HepG2 (cell line): Measurements from ENCODE around the gene CYP2A7. TPM values are rescaled to one million over a fixed set of nuclear protein-coding genes. Genes with fewer than 3 reads are reported as not detected.

Experiments
- KDM5A ChIP-seq: fragments of 200-600 bp; sonication (generic); IDR thresholded peaks from 2 replicates; pipeline ENCODE4 v1.7.0; 2018; ENCODE audit warnings: antibody characterized with exemption, mild to moderate bottlenecking, low read length, borderline replicate concordance
- NFKBIZ ChIP-seq: IDR thresholded peaks from 2 replicates; pipeline ENCODE4 v1.6.1; 2018; ENCODE audit warnings: missing genetic modification reagents, missing compliant biosample characterization
- PRMT3 ChIP-seq: sonication (generic); formaldehyde crosslinking; IDR thresholded peaks from 2 replicates; pipeline ENCODE4 v1.8.1; 2022; ENCODE audit warnings: low read depth, mild to moderate bottlenecking, moderate library complexity, missing genetic modification reagents, borderline replicate concordance
- ZBTB1 ChIP-seq: sonication (generic); formaldehyde crosslinking; IDR thresholded peaks from 2 replicates; pipeline ENCODE4 v1.4.0; 2020; ENCODE audit warnings: missing genetic modification reagents, borderline replicate concordance
- ZBTB42 ChIP-seq: sonication (generic); formaldehyde crosslinking; IDR thresholded peaks from 2 replicates; pipeline ENCODE4 v1.5.0; 2020; ENCODE audit warnings: mild to moderate bottlenecking, missing genetic modification reagents
- ZFX ChIP-seq: sonication (generic); formaldehyde crosslinking; IDR thresholded peaks from 2 replicates; pipeline ENCODE4 v1.4.0; 2020; ENCODE audit warnings: mild to moderate bottlenecking, low read depth, missing genetic modification reagents, moderate library complexity
- ZNF317 ChIP-seq: sonication (generic); formaldehyde crosslinking; IDR thresholded peaks from 2 replicates; pipeline ENCODE4 v1.5.0; 2020; ENCODE audit warnings: mild to moderate bottlenecking, missing genetic modification reagents
- ZNF335 ChIP-seq: sonication (generic); formaldehyde crosslinking; IDR thresholded peaks from 2 replicates; pipeline ENCODE4 v1.4.0; 2020; ENCODE audit warnings: missing genetic modification reagents
- ZNF605 ChIP-seq: sonication (generic); formaldehyde crosslinking; IDR thresholded peaks from 2 replicates; pipeline ENCODE4 v1.8.0; 2022; ENCODE audit warnings: mild to moderate bottlenecking, missing genetic modification reagents
- ZNF839 ChIP-seq: sonication (generic); formaldehyde crosslinking; IDR thresholded peaks from 2 replicates; pipeline ENCODE4 v1.4.0; 2020; ENCODE audit warnings: missing genetic modification reagents, mild to moderate bottlenecking, borderline replicate concordance
- polyA plus RNA-seq, 8 experiments: library from polyadenylated mRNA; depleted of rRNA in 3 of 8; stranded (reverse) in 7 of 8; unstranded in 1 of 8; fragments of >200 nt; fragmentation: Illumina TruSeq in 4 of 8; extraction: Trizol in 4 of 8; gene quantifications; 2 replicates each; pipeline versions ENCODE4 v1.2.1 to v1.2.3, GENCODE V29; 2011 to 2016; ENCODE audit warnings: low read depth in 4 of 8, missing spikeins in 1 of 8, mixed read lengths in 1 of 8; ENCODE audit not compliant: insufficient read depth in 1 of 8
- total RNA-seq, 5 experiments: library from RNA; depleted of rRNA; stranded (reverse); fragments of >200 nt; fragmentation: Illumina TruSeq; extraction: Trizol; gene quantifications; 2 replicates each; pipeline ENCODE4 v1.2.3, GENCODE V29; 2016; ENCODE audit warnings: low read depth in 1 of 5
- TF ChIP-seq, protein P1 (sequence below): conservative IDR thresholded peaks from 2 replicates; pipeline ENCODE4 v1.6.1; 2018; ENCODE audit warnings: missing genetic modification reagents
- TF ChIP-seq, protein P2 (sequence below), 2 experiments: fragments of 450-650 bp in 1 of 2; sonication (generic) in 1 of 2; formaldehyde crosslinking; IDR thresholded peaks; 2 replicates each; pipeline versions ENCODE4 v1.5.0 to v1.8.0; 2020 to 2022; ENCODE audit warnings: mild to moderate bottlenecking in 1 of 2, missing genetic modification reagents in 1 of 2
- TF ChIP-seq, protein P3 (sequence below): fragments of 450-650 bp; IDR thresholded peaks from 2 replicates; pipeline ENCODE4 v1.6.1; 2017; ENCODE audit warnings: mild to moderate bottlenecking
- TF ChIP-seq, protein P4 (sequence below): IDR thresholded peaks from 2 replicates; pipeline ENCODE4 v1.4.0; 2020; ENCODE audit warnings: mild to moderate bottlenecking, missing genetic modification reagents
- TF ChIP-seq, protein P5 (sequence below): sonication (generic); formaldehyde crosslinking; IDR thresholded peaks from 2 replicates; pipeline ENCODE4 v1.5.0; 2020; ENCODE audit warnings: mild to moderate bottlenecking, low read depth, missing genetic modification reagents, borderline replicate concordance
- TF ChIP-seq, protein P6 (sequence below): sonication (generic); formaldehyde crosslinking; IDR thresholded peaks from 2 replicates; pipeline ENCODE4 v1.4.0; 2020; ENCODE audit warnings: missing genetic modification reagents

The CYP2A7 gene
- total and polyA plus RNA-seq, 2 of the 13 experiments (the other 11 are each of a cell fraction or from before 2014, with no cell fraction given) = not detected

DNA sequence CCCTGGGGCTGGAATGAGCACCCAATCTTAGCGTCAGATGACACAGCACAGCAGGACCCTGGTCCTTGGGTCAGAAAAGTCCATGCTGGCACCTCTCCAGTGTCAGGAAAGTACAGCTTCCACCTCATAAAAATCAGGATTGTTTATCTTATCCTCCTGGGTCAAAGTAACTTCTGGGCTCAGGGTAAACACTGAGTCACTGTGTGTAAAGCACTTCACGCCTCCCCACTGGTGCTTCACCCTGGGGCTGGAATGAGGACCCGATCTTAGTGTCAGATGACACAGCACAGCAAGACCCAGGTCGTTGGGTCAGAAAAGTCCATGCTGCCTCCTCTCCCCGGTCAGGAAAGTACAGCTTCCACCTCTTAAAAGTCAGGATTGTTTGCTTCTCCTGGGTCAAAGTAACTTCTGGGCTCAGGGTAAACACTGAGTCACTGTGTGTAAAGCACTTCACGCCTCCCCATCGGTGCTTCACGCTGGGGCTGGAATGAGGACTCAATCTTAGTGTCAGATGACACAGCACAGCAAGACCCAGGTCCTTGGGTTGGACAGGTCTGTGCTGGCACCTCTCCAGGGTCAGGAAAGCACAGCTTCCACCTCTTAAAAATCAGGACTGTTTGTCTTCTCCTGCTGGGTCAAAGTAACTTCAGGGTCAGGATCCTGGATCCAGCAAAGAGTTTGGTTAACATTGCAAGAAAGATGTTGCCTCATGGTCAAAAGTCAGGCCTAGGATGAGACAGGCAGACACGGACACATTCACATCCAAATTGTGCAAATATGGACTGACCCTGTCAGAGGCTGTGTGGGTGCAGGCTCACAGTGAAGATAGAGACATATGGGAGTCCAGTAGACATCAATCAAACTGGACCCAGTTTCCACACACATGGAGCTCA is 39.2 kb upstream of the CYP2A7 start (continued):
- TF ChIP-seq, protein P1, sequence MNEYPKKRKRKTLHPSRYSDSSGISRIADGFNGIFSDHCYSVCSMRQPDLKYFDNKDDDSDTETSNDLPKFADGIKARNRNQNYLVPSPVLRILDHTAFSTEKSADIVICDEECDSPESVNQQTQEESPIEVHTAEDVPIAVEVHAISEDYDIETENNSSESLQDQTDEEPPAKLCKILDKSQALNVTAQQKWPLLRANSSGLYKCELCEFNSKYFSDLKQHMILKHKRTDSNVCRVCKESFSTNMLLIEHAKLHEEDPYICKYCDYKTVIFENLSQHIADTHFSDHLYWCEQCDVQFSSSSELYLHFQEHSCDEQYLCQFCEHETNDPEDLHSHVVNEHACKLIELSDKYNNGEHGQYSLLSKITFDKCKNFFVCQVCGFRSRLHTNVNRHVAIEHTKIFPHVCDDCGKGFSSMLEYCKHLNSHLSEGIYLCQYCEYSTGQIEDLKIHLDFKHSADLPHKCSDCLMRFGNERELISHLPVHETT = no peak
- TF ChIP-seq ZNF335 (CRISPR knock-in tag) = peak; percentile 79; the same call in 1 of the 2 replicates
- 0 out of 2 replicates have a peak, but pooled peaks have one; percentile 73 for TF ChIP-seq ZNF605 (CRISPR knock-in tag)
- TF ChIP-seq PRMT3 (CRISPR knock-in tag) = 0 out of 2 replicates have a peak, but pooled peaks have one; percentile 66
- TF ChIP-seq, protein P2, sequence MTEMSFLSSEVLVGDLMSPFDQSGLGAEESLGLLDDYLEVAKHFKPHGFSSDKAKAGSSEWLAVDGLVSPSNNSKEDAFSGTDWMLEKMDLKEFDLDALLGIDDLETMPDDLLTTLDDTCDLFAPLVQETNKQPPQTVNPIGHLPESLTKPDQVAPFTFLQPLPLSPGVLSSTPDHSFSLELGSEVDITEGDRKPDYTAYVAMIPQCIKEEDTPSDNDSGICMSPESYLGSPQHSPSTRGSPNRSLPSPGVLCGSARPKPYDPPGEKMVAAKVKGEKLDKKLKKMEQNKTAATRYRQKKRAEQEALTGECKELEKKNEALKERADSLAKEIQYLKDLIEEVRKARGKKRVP (CRISPR knock-in tag; IDR thresholded peaks at IDR 0.05) = peak in 1 of 2 experiments; percentile 87; a peak in 2 of 4 replicates
- TF ChIP-seq, protein P3, sequence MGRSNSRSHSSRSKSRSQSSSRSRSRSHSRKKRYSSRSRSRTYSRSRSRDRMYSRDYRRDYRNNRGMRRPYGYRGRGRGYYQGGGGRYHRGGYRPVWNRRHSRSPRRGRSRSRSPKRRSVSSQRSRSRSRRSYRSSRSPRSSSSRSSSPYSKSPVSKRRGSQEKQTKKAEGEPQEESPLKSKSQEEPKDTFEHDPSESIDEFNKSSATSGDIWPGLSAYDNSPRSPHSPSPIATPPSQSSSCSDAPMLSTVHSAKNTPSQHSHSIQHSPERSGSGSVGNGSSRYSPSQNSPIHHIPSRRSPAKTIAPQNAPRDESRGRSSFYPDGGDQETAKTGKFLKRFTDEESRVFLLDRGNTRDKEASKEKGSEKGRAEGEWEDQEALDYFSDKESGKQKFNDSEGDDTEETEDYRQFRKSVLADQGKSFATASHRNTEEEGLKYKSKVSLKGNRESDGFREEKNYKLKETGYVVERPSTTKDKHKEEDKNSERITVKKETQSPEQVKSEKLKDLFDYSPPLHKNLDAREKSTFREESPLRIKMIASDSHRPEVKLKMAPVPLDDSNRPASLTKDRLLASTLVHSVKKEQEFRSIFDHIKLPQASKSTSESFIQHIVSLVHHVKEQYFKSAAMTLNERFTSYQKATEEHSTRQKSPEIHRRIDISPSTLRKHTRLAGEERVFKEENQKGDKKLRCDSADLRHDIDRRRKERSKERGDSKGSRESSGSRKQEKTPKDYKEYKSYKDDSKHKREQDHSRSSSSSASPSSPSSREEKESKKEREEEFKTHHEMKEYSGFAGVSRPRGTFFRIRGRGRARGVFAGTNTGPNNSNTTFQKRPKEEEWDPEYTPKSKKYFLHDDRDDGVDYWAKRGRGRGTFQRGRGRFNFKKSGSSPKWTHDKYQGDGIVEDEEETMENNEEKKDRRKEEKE = no peak
- TF ChIP-seq ZNF839 (CRISPR knock-in tag) = no peak
- 0 out of 2 replicates have a peak, but pooled peaks have one; percentile 52 for TF ChIP-seq ZNF317 (CRISPR knock-in tag)
- TF ChIP-seq, protein P4, sequence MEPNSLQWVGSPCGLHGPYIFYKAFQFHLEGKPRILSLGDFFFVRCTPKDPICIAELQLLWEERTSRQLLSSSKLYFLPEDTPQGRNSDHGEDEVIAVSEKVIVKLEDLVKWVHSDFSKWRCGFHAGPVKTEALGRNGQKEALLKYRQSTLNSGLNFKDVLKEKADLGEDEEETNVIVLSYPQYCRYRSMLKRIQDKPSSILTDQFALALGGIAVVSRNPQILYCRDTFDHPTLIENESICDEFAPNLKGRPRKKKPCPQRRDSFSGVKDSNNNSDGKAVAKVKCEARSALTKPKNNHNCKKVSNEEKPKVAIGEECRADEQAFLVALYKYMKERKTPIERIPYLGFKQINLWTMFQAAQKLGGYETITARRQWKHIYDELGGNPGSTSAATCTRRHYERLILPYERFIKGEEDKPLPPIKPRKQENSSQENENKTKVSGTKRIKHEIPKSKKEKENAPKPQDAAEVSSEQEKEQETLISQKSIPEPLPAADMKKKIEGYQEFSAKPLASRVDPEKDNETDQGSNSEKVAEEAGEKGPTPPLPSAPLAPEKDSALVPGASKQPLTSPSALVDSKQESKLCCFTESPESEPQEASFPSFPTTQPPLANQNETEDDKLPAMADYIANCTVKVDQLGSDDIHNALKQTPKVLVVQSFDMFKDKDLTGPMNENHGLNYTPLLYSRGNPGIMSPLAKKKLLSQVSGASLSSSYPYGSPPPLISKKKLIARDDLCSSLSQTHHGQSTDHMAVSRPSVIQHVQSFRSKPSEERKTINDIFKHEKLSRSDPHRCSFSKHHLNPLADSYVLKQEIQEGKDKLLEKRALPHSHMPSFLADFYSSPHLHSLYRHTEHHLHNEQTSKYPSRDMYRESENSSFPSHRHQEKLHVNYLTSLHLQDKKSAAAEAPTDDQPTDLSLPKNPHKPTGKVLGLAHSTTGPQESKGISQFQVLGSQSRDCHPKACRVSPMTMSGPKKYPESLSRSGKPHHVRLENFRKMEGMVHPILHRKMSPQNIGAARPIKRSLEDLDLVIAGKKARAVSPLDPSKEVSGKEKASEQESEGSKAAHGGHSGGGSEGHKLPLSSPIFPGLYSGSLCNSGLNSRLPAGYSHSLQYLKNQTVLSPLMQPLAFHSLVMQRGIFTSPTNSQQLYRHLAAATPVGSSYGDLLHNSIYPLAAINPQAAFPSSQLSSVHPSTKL = peak; percentile 92
- TF ChIP-seq ZBTB42 (CRISPR knock-in tag) = no peak
- TF ChIP-seq, protein P5, sequence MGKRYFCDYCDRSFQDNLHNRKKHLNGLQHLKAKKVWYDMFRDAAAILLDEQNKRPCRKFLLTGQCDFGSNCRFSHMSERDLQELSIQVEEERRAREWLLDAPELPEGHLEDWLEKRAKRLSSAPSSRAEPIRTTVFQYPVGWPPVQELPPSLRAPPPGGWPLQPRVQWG (CRISPR knock-in tag) = no peak
- TF ChIP-seq NFKBIZ (CRISPR knock-in tag) = peak; percentile 91; the same call in 1 of the 2 replicates
- no peak for TF ChIP-seq ZFX (CRISPR knock-in tag)
- TF ChIP-seq, protein P6, sequence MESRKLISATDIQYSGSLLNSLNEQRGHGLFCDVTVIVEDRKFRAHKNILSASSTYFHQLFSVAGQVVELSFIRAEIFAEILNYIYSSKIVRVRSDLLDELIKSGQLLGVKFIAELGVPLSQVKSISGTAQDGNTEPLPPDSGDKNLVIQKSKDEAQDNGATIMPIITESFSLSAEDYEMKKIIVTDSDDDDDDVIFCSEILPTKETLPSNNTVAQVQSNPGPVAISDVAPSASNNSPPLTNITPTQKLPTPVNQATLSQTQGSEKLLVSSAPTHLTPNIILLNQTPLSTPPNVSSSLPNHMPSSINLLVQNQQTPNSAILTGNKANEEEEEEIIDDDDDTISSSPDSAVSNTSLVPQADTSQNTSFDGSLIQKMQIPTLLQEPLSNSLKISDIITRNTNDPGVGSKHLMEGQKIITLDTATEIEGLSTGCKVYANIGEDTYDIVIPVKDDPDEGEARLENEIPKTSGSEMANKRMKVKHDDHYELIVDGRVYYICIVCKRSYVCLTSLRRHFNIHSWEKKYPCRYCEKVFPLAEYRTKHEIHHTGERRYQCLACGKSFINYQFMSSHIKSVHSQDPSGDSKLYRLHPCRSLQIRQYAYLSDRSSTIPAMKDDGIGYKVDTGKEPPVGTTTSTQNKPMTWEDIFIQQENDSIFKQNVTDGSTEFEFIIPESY (CRISPR knock-in tag) = no peak
- no peak for TF ChIP-seq ZBTB1 (CRISPR knock-in tag)
- no peak for TF ChIP-seq KDM5A
